GM10248 (cell line): ENCODE results near the gene MAP3K2.
"Not testable (repeated sequence)": the region's sequence is repeated elsewhere in the genome, so short reads cannot be mapped to it uniquely, and the experiment has no call there.

Experiments
- CTCF ChIA-PET: fragments of 300-600 bp; sonication (Branson Sonifier 250); formaldehyde crosslinking; extraction: SDS; loops from one replicate; lab custom pipeline; 2021; ENCODE audit warnings: antibody characterized with exemption; lab: Yijun Ruan, JAX
- POLR2A ChIA-PET: fragments of 350-650 bp; sonication (Branson Sonifier 250); formaldehyde crosslinking; extraction: SDS; loops from one replicate; lab custom pipeline; 2020; ENCODE audit warnings: antibody characterized with exemption; lab: Yijun Ruan, JAX
- DNase-seq: peaks from one replicate; pipeline ENCODE4 v3.0.0; 2012; ENCODE audit errors: extremely low spot score
- TF ChIP-seq, protein P1 (sequence below): IDR thresholded peaks from 2 replicates; pipeline ENCODE4 v1.5.1; 2012; ENCODE audit warnings: mild to moderate bottlenecking, low read depth; ENCODE audit errors: extremely low read depth, missing control alignments, control extremely low read depth

Gene MAP3K2

DNA sequence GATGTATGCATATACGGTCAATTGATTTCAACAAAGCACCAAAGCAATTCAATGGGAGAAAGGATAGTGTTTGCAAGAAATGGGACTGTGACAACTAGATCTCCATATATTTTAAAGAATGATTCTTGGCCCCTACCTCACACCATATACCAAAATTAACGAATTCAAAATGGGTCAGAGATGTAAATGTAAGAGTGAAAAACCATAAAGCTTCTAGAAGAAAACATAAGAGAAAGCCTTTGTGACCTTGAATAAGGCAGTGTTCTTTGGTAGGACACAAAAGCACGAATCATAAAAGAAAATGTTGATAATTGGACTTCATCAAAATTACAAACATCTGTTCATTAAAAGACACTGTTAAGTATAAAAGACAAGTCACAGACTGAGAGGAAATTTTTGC, 25.4 kb upstream of the MAP3K2 start:
- no peak for DNase-seq
- CTCF ChIA-PET = interaction anchor here (1.3 to 1.7 kb wide), 2 partner anchors 16 to 66 kb away, joined by 4 read pairs; no protein-coding TSS in a partner anchor
- TF ChIP-seq, protein P1, sequence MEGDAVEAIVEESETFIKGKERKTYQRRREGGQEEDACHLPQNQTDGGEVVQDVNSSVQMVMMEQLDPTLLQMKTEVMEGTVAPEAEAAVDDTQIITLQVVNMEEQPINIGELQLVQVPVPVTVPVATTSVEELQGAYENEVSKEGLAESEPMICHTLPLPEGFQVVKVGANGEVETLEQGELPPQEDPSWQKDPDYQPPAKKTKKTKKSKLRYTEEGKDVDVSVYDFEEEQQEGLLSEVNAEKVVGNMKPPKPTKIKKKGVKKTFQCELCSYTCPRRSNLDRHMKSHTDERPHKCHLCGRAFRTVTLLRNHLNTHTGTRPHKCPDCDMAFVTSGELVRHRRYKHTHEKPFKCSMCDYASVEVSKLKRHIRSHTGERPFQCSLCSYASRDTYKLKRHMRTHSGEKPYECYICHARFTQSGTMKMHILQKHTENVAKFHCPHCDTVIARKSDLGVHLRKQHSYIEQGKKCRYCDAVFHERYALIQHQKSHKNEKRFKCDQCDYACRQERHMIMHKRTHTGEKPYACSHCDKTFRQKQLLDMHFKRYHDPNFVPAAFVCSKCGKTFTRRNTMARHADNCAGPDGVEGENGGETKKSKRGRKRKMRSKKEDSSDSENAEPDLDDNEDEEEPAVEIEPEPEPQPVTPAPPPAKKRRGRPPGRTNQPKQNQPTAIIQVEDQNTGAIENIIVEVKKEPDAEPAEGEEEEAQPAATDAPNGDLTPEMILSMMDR = no peak
- POLR2A ChIA-PET = no interaction called here

- TF ChIP-seq, protein P1 = no peak
- ChIA-PET POLR2A (no interaction called here), CTCF (interaction anchor here (1.2 kb wide), 1 partner anchor 13 kb away, joined by 3 read pairs; no protein-coding TSS in a partner anchor)
- DNase-seq = no peak
Observed at GRCh38 chr2:127411653-127412369, 24.0 kb upstream of the MAP3K2 start.

- POLR2A ChIA-PET = interaction anchor here (0.7 kb wide), 1 partner anchor 126 kb away, joined by 4 read pairs; no protein-coding TSS in a partner anchor
- TF ChIP-seq, protein P1 = no peak
- CTCF ChIA-PET = interaction anchor here (1.2 to 1.6 kb wide), 2 partner anchors 12 to 21 kb away, joined by 3 read pairs; no protein-coding TSS in a partner anchor
Observed at GRCh38 chr2:127410871-127411652, 23.3 kb upstream of the MAP3K2 start.

GRCh38 chr2:127409716-127410115, 21.9 kb upstream of the MAP3K2 start:
- POLR2A ChIA-PET, DNase-seq: not testable (repeated sequence)
- CTCF ChIA-PET = interaction anchor here (1.6 kb wide), 1 partner anchor 20 kb away, joined by 3 read pairs; no protein-coding TSS in a partner anchor

More at GRCh38 chr2:127410871-127411652, 23.3 kb upstream of the MAP3K2 start:
- DNase-seq = peak; percentile 51

- TF ChIP-seq, protein P1 = no peak
Observed at GRCh38 chr2:127408807-127409099, 21.0 kb upstream of the MAP3K2 start.

GRCh38 chr2:127408004-127408806, 20.4 kb upstream of the MAP3K2 start:
- TF ChIP-seq, protein P1 = no peak
- ChIA-PET POLR2A (no interaction called here), CTCF (interaction anchor here (1.1 kb wide), 1 partner anchor 17 kb away, joined by 3 read pairs; no protein-coding TSS in a partner anchor)
- peak; percentile 83 for DNase-seq

More at GRCh38 chr2:127408807-127409099, 21.0 kb upstream of the MAP3K2 start:
- no peak for DNase-seq
- ChIA-PET CTCF (interaction anchor here (1.1 kb wide), 1 partner anchor 18 kb away, joined by 3 read pairs; no protein-coding TSS in a partner anchor), POLR2A (no interaction called here)
